CD4-positive, alpha-beta T cell (primary cell): ENCODE measurements around the gene AFF3. TPM values are rescaled to one million over a fixed set of nuclear protein-coding genes. Genes with fewer than 3 reads are reported as not detected.
A peak's percentile ranks its signal among the peaks of the same experiment; 100 is the strongest.

Source experiments
- ATAC-seq: fragments of 200-7000 bp; cut with Tn5 transposase; one replicate; pipeline ENCODE4 v1.10.0; 2022; ENCODE audit warnings: mild to moderate bottlenecking; ENCODE audit not compliant: poor library complexity
- CTCF ChIA-PET: fragments of 350-600 bp; sonication (Branson Sonifier 250); formaldehyde crosslinking; loops from one replicate; lab custom pipeline; 2021; ENCODE audit warnings: antibody characterized with exemption, inconsistent platforms; lab: Charles Lee
- POLR2A ChIA-PET: fragments of 350-600 bp; sonication (Branson Sonifier 250); formaldehyde crosslinking; loops from one replicate; lab custom pipeline; 2021; ENCODE audit warnings: antibody characterized with exemption, inconsistent platforms; lab: Charles Lee
- DNase-seq, 14 experiments: peaks; one replicate each; pipeline ENCODE4 v3.0.0-alpha.2; 2013 to 2020; ENCODE audit warnings: mixed read lengths in 2 of 14
- H3K27ac ChIP-seq, 2 donors: one replicate each; pipeline versions ENCODE4 v1.5.1 to v1.7.0; 2013; ENCODE audit warnings: low read length in 2 of 2, low read depth in 1 of 2, mild to moderate bottlenecking in 1 of 2
- H3K27me3 ChIP-seq, 2 experiments: 1 replicate in 1 of 2; 2 replicates in 1 of 2; pipeline versions ENCODE4 v1.6.1 to v1.7.0; 2013; ENCODE audit warnings: low read length in 2 of 2, control low read depth in 1 of 2, mild to moderate bottlenecking in 1 of 2, moderate library complexity in 1 of 2; ENCODE audit not compliant: insufficient read depth in 2 of 2, control insufficient read depth in 1 of 2
- H3K36me3 ChIP-seq: one replicate; pipeline ENCODE4 v1.6.1; 2013; ENCODE audit warnings: low read length, control low read depth; ENCODE audit not compliant: insufficient read depth
- H3K4me1 ChIP-seq: one replicate; pipeline ENCODE4 v1.6.1; 2013; ENCODE audit warnings: low read length, control low read depth; ENCODE audit not compliant: insufficient read depth
- H3K4me3 ChIP-seq: one replicate; pipeline ENCODE4 v1.5.1; 2013; ENCODE audit warnings: mild to moderate bottlenecking, low read length, moderate library complexity
- H3K9me3 ChIP-seq, 2 experiments: 1 replicate in 1 of 2; 2 replicates in 1 of 2; pipeline versions ENCODE4 v1.6.1 to v1.7.0; 2013; ENCODE audit warnings: low read length in 2 of 2, mild to moderate bottlenecking in 2 of 2, control low read depth in 1 of 2, moderate library complexity in 1 of 2; ENCODE audit not compliant: control insufficient read depth in 1 of 2, insufficient read depth in 1 of 2
- H3K27ac Mint-ChIP-seq: one replicate; pipeline ENCODE4 v1.8.0; 2020; ENCODE audit warnings: mixed read lengths
- H3K27me3 Mint-ChIP-seq: one replicate; pipeline ENCODE4 v1.8.0; 2021; ENCODE audit warnings: mixed read lengths
- H3K36me3 Mint-ChIP-seq: one replicate; pipeline ENCODE4 v1.8.0; 2021; ENCODE audit warnings: low read depth, mixed read lengths
- H3K4me1 Mint-ChIP-seq: one replicate; pipeline ENCODE4 v1.8.0; 2021; ENCODE audit warnings: low read depth, mixed read lengths
- H3K4me3 Mint-ChIP-seq: one replicate; pipeline ENCODE4 v1.8.0; 2020; ENCODE audit warnings: mild to moderate bottlenecking, mixed read lengths
- H3K9me3 Mint-ChIP-seq: one replicate; pipeline ENCODE4 v1.8.0; 2020; ENCODE audit warnings: mixed read lengths
- intact Hi-C, 2 experiments: fragments of 100-400 bp; cut with DNase I in 1 of 2; cut with micrococcal nuclease in 1 of 2; formaldehyde crosslinking; loops; one replicate each; pipeline versions ENCODE4 v1.15.1 to v1.9.0; 2023 to 2025; cut with DNase I, micrococcal nuclease
- total RNA-seq, 174 experiments: library from RNA in 2 of 174; stranded (reverse) in 2 of 174; gene quantifications; one replicate each; pipeline ENCODE4 v1.2.3 and lab custom pipeline; 2021 to 2026
- TF ChIP-seq, protein P1 (sequence below): fragments of 200-600 bp; IDR thresholded peaks from one replicate; pipeline ENCODE4 v1.8.0; 2022; ENCODE audit warnings: antibody characterized with exemption, mild to moderate bottlenecking

The AFF3 gene
- total RNA-seq, 2 experiments from 2014 or later: 15.4 to 15.7 TPM

GRCh38 chr2:100002059-100002458 is 140.3 kb downstream of the AFF3 start:
- CTCF ChIA-PET: no interaction called here
- H3K27me3 Mint-ChIP-seq: no peaks in the 10 kb centered on the region
- Histone ChIP-seq H3K4me1 (peaks cover 4% of the 10 kb centered on the region), H3K27me3 (no peaks in the 10 kb centered on the region), H3K9me3 (no peaks in the 10 kb centered on the region), H3K36me3 (no peaks in the 10 kb centered on the region), H3K27ac (no peak overlapping the region), H3K4me3 (no peak overlapping the region)
- ATAC-seq (no peak), DNase-seq (no peak)
- intact Hi-C loops: no loop called here
- TF ChIP-seq, protein P1, sequence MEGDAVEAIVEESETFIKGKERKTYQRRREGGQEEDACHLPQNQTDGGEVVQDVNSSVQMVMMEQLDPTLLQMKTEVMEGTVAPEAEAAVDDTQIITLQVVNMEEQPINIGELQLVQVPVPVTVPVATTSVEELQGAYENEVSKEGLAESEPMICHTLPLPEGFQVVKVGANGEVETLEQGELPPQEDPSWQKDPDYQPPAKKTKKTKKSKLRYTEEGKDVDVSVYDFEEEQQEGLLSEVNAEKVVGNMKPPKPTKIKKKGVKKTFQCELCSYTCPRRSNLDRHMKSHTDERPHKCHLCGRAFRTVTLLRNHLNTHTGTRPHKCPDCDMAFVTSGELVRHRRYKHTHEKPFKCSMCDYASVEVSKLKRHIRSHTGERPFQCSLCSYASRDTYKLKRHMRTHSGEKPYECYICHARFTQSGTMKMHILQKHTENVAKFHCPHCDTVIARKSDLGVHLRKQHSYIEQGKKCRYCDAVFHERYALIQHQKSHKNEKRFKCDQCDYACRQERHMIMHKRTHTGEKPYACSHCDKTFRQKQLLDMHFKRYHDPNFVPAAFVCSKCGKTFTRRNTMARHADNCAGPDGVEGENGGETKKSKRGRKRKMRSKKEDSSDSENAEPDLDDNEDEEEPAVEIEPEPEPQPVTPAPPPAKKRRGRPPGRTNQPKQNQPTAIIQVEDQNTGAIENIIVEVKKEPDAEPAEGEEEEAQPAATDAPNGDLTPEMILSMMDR: no peak
- POLR2A ChIA-PET: no interaction called here
- no peak overlapping the region for H3K27ac Mint-ChIP-seq
- no peak overlapping the region for H3K4me3 Mint-ChIP-seq
- H3K36me3 Mint-ChIP-seq: peaks cover 27% of the 10 kb centered on the region
- H3K9me3 Mint-ChIP-seq: no peaks in the 10 kb centered on the region
- H3K4me1 Mint-ChIP-seq: peaks cover 4% of the 10 kb centered on the region

DNA sequence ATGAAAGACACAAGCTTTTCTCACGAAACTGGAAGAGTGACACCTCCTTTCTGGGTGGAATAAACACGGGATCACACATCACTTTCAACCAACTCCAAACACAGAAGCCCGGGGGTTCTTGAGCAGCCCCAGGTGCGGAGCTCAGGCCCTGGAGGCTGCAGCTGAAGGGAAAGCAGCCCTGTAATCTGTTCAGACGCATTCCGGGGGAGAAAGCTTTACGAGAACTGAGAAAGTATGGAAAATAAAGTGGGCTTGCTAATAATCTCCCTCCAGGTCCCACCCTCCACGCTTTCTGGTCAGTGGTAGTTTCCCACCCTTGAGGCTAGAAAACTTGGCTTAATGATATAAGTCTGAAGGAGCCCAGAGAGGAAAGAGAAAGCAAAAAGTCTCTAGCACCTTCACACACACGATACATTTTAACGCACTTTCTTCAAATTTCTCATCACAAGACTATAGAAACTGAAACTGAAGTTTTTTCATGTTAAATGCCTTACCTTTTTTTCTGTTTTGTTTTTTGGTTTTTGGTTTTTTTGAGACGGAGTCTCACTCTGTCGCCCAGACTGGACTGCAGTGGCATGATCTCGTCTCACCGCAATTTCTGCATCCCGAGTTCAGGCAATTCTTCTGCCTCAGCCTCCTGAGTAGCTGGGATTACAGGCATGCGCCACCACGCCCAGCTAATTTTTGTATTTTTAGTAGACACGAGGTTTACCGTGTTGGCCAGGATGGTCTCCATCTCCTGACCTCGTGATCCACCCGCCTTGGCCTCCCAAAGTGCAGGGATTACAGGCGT is 141.3 kb downstream of the AFF3 start:
- intact Hi-C loops: no loop called here
- Mint-ChIP-seq H3K27ac (no peak overlapping the region), H3K4me1 (peaks cover 4% of the 10 kb centered on the region), H3K9me3 (no peaks in the 10 kb centered on the region), H3K36me3 (peaks cover 19% of the 10 kb centered on the region), H3K4me3 (peak overlapping the region; percentile 63), H3K27me3 (no peaks in the 10 kb centered on the region)
- CTCF ChIA-PET: no interaction called here
- Histone ChIP-seq H3K36me3 (no peaks in the 10 kb centered on the region), H3K27ac (no peak overlapping the region), H3K4me3 (peak overlapping the region; percentile 21), H3K4me1 (peaks cover 4% of the 10 kb centered on the region), H3K27me3 (no peaks in the 10 kb centered on the region), H3K9me3 (no peaks in the 10 kb centered on the region)
- ATAC-seq (no peak), DNase-seq (peak in 1 of 14 experiments; percentile 9)
- TF ChIP-seq, protein P1: no peak
- POLR2A ChIA-PET: no interaction called here

DNA sequence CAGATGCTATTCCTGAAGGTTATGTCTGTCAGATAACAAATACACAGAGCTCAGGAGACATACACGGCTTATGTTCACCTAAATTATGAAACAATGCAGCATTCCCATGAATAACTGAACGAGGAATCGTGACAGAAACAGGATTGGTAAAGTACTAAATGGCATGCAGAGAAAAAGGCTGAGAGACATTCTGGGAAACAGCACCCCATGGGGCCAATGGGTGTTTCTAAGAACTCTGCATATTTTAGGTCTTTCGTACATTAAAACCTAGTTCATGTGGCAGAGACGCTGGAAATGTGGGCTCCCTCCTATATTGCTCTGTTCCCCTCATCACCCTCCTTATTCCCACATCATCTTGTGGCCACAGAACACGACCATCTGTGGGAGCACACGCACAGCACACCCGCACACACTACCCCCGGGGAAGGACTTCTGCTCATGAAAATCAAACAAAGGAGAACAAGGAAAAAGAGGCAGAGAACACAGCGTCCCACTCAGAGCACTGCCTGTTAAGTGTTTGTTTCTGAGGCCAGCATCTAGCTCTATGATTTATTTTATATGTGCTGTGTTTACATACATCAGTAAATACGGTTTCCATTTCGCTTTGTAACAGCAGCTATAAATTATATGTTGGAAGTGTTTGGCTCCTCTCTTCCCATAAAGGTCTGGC is 143.6 kb downstream of the AFF3 start:
- ChIA-PET CTCF (no interaction called here), POLR2A (no interaction called here)
- peaks cover 4% of the 10 kb centered on the region for H3K4me1 ChIP-seq
- H3K4me3 ChIP-seq: no peak overlapping the region
- H3K27ac ChIP-seq: no peak overlapping the region
- Mint-ChIP-seq H3K9me3 (no peaks in the 10 kb centered on the region), H3K27ac (no peak overlapping the region), H3K4me1 (peaks cover 4% of the 10 kb centered on the region), H3K4me3 (no peak overlapping the region), H3K27me3 (no peaks in the 10 kb centered on the region), H3K36me3 (peaks cover 15% of the 10 kb centered on the region)
- ATAC-seq (no peak), DNase-seq (no peak)
- no peaks in the 10 kb centered on the region for H3K27me3 ChIP-seq
- TF ChIP-seq, protein P1: no peak
- intact Hi-C loops: no loop called here
- no peaks in the 10 kb centered on the region for H3K36me3 ChIP-seq
- no peaks in the 10 kb centered on the region for H3K9me3 ChIP-seq
